GM21526 (cell line): ENCODE data around the gene CYTH4.

ENCODE experiments used
- ATAC-seq: cut with Tn5 transposase; IDR thresholded peaks from one replicate; pipeline ENCODE4 v1.9.1; 2021; ENCODE audit warnings: moderate library complexity; ENCODE audit not compliant: unreplicated experiment, low FRiP score

The CYTH4 gene

DNA sequence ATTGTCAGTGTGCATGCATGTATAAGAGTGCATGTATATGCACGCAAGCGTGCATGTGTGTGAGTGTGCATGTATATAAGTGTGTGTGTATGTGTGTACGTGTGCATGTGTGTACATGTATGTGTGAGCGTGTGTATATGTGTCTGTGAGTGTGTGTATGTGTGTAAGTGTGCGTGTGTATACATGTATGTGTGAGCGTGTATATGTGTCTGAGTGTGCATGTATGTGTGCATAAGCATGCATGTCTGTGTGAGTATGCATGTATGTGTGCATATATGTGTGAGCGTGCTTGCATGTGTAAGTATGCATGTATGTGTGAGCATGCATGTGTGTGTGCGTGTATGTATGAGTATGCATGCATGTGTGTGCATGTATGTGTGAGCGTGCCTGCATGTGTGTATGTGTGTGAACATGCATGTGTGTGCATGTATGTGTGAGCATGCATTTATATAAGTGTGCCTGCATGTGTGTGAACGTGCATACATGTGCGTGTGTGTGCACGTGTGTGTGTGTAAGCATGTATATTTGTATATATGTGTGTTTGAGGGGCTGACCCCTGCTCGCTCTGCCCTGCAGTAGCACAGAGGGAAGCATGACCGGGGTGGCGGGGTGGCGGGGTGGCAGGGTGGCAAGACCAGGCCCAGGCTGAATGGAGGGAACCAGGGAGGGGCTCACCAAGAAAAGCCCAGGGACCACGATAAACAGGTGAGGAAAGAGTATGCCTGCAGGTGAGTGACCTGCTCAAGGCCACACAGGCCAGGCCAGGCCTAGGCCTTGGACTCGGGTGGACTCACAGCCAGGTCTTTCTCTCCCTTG, 26.3 kb downstream of the CYTH4 start:
- no peak for ATAC-seq

DNA sequence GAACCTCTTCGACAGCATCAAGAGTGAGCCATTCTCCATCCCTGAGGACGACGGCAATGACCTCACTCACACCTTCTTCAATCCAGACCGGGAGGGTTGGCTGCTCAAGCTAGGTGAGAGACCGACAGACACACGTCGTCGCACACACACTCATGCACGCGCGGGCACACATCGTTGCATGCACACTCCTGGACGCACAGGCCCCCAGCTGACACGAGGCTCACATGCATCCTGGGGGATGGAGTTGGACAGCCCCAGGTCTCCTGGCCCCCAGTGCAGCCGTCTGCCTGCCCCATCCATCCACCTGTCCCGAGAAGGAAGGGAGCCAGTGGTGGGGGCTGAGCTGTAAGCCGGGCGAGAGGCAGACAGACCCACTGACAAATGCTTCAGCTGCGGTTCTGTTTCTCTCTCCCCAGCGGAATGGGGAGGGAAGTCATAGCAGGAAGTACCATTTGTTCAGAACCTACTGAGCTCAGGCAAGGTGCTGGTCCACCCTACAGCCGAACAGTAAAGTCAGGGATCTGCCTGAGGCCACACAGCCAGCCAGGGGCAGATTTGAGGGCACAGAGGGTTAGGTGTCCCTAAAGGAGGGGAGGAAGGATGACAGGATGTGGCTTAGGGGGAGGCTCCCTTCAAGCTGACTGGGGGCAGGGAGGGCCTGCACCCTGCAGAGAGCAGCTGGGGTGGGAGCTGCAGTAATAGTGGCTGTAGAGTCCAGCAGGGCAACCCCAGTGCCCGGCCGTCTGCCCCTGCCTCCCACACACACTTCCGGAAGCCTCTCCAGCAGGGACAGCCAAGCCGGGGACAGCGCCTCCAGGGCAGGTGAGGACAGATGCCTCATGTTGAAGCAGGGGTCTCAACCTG, 27.1 kb downstream of the CYTH4 start:
- ATAC-seq: no peak

DNA sequence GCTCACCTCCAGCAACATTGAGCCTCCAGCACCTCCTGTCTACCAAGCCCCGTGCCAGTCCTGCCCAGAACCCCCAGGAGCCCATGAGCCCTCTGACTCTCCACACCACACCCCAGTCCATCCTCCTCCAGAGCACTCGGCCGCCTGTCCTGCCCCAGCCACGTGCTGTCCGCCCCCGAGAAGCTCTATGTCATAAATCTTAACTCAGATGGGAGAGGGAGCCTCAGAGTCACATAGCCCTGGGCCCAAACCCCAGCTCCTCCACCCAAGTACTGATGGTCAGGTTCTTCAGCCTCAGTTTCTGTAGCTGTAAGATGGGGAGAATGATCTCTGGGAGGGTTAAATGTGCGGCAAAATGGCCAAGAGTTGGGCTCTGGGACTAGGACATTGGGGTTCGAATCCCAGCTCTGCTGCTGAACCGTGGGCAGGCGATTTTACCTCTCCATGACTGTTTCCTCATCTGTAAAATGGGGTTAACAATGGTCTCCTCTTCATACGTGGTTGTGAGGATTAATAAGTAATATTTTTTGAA, 27.8 kb downstream of the CYTH4 start:
- ATAC-seq: no peak

DNA sequence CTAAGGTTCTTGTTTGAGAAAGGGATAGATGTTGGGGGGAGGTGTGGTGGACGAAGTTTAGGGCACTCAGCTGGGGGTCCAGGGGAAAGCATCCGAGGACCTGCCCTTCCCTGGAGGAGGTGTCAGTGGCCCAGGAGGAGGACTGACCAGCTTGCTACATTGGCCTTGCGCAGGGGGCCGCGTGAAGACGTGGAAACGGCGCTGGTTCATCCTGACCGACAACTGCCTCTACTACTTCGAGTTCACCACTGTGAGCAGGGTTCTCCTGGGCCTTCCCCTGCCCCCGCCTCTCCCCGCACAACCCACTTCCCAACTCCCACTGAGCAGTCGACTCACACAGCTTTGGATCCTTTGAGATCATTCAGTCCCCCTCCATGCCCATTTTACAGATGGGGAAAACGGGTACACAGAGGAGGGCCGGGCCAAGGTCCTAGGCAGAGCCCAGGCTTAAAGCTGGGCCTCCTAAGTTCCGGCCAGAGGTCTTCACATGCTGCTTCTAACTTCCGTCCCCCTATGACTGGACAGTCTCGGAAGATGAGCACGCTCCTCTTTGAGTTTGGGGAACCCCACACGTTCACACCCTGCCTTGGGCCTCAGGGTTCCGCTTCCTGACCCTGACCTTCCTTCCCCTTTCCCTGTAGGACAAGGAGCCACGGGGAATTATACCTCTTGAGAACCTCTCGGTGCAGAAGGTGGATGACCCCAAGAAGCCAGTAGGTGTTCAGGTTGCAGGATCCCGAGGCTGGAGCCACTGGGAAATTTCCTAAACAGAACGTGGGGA, 28.7 kb downstream of the CYTH4 start:
- ATAC-seq: no peak

DNA sequence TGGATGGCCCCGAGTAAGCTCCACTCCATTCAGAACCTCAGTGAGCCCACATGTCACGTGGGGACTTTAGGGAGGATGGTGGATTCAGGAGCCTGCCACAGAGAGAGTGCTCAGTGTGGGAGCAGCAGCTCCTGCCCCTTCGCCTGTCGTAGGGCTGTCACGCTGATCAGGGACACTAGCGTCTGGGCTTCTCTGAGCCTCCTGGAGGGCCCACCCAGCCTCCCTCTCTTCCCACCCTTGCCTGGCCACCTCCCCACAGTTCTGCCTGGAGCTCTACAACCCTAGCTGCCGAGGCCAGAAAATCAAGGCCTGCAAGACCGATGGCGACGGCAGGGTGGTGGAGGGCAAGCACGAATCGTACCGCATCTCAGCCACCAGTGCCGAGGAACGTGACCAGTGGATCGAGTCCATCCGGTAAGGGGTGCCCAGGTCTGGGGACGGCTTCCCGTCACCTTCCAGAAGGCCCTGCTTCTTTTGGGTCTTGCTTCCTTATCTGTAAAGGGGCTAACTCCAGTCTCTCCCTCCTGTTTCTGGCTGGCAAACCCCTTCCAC, 29.5 kb downstream of the CYTH4 start:
- no peak for ATAC-seq

DNA sequence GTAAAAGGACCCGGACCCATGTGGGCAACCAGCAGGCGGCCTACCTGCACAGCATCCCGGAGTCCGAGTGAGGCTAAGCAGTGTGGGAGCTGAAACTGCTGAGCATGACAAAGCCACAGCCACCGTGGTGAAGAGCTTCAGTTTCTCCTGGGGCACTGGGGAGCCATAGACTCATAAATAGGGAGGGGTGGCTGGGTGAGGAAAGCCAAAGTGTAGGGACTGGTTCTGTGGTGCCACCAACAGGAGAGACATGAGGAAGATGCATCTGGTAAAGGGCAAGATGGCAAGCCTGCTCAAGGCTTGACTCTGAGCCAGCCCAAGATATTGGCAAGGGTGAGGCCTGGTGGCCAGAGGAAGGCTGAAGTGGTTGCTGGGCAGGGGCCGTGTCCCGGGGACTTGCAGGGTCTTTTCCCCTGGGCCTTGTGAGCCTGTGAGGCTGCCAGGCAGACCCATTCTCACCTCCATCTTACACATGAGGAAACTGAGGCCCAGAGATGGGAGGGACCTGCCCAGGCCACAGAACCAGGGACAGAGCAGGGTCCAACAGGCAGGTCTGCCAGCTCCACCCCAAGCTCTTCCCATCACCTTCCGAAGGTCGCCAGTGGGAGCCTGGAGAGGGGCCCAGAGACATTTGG, 30.4 kb downstream of the CYTH4 start:
- ATAC-seq: no peak

DNA sequence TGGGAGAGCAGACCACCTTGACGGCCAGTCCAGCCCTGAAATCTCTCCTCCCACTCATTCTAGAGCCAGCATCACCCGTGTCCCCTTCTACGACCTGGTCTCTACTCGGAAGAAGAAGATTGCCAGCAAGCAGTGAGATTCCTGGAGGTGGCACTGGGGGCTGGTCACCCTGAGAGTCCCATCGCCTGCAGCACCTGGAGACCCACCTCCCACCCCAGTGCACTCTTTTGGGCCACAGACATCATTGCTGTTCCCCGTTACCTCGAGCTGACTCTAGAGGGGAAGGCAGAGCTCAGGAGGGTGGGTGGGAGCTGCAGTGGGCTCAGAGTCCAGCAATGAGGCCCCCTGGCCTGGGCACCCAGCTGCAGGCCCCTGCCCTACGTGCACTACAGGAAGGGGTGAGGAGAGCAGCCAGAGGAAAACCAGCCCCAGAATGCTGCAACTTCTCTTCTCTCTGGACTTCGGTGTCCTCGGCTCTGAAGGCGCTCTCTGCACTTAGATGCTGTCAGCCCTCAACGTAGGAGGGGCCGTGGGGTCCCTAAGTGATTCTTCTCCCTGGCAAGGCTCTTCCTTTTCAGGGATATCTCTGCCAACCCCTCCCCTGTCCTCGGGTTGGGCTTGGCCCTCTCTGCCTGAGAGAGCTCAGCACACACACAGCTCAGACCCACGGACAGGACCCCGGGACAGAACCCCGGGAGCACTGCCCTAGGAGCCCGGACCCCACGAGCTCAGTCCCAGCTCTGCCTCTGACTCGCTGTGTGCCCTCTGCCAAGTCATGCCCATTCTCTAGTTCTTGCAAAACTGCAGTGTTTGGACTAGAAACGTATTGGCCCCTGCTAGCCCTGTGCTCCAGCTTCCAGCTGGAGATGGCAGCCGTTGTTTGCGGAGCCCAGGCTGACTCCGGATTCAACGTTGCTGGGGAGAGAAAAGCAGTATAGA, 31.3 kb downstream of the CYTH4 start:
- no peak for ATAC-seq

DNA sequence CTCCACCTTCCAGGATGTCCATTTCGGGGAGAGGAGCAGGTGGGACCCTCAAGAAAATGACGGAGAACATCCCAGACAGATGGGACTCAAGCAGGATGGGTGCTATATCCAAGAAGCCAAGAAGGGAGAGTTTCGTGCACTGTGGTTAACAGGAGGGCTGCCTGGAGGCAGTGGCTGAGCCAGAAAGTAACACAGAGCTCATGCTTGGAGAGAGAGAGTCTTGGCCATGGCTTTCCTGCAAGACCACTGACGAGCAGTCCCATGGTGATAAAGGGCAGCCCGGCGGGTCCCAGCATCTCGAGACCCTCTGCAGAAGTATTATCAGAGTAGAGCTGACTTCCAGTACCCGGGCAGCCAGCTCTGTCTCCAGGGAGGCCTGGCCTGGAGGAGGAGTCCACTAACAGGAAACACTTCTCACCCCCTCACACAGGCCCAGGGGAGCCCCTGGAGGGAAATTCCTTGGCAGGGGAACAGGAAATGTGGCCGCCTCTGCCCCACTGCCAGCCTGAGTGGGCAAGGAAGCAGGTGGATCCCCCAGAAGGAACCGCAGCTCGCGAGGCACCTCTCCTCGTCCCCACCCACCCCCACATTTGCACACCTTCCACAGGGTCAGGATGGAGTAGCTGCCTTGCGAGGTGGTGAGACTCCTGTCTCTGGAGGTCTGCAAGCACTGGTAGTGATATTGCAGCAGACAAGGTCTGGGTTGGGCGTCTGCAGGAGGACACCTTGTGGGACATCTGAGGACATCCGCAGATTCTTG, 32.2 kb downstream of the CYTH4 start:
- no peak for ATAC-seq

DNA sequence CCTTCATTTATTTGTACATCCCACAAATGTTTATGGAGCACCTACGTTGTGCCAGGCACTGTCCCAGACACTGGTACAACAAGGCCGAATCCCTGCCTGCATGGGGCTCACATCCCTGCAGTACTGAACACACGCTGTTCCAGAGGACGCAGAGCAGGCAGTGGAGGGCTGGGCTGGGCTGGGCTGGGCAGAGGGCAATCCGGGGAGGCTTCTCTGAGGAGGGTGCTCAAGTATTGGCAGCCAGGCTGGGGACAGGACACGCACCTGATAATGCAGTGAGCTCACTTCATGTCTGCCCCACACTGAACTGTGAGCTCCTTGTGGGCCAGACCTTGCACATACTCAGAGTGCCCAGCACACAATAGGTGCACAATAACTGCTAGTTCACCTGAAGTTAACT, 34.1 kb downstream of the CYTH4 start:
- no peak for ATAC-seq

DNA sequence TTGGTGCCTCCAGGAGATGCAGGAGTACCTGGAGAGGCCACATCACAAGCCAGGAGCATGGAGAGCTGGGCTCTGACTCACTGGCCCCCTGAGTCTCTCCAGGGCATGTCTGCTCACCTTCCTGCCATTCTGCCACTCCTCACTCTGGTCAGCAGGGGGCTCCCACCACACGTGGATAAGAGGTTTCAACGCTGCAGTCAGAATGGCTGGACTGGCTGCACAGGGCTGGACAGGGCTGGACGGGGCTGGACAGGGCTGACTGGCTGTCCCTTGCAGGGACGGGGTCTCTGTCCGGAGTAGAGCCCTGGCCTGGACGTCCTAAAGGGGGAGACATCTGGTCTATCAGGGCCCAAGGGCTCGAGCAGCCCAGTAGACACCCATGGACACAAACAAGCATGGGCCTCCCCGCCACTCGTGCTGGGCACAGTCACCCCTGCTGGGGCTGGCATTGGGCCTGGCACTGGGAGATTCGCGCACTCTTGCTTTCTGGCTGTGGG, 34.6 kb downstream of the CYTH4 start:
- no peak for ATAC-seq

DNA sequence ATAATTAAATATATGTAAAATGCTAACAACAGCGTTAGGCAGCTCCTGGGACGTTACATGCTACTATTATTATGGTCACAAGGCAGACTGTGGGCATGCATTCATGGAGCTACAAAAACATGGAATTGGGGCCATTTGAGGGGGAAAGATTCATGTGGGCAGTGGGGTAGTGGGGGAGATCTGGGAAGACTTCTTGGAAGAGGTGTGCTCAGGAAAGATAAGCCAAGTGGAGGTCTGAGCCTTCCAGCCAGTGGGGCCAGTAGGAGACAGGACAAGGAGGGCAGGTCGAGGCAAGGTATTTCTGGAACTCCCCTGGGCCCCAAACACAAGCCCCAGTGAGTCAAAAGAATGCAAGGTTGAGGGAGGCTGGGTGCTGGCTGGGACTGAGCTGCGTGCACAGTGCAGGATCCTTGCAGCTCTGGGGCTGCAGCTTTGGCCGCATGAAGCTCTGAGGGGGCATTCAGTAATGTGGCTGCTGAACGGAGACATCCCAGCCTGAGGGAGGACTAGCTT, 35.4 kb downstream of the CYTH4 start:
- ATAC-seq: no peak

DNA sequence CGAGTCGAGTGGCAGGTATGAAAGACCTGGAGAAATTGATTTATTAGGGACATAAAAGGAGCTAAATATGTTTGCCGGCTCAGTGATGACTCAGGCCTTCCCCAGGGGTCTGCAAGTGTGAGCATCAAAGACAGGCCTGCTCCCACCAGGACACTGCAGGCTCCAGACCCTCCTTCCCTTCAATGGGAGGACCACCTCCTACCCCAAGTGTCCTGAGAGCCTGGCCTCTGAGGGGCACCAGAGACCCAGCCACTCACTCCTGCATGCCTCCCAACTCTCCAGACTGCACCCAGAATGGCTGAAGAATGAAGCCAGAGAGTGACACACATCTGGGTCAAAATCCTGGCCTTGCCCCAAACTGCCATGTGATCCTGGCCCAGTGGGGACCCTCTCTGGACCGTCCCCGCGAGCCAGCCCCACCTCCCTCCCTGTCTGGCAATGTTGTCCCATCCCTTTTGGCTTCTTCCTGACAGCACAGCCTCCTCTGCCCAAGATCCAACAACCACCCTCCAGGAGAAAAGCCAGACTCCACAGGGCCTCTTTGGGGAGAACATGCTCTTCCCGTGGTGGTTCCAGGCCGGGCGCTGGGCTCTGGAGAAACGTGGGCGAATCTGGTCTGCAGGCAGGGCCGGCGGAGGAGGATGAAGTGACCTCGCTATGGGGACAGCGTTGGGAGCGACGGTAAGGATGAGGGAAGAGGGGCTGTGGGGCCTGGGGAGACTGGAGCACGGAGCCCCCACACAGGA, 36.2 kb downstream of the CYTH4 start:
- no peak for ATAC-seq

DNA sequence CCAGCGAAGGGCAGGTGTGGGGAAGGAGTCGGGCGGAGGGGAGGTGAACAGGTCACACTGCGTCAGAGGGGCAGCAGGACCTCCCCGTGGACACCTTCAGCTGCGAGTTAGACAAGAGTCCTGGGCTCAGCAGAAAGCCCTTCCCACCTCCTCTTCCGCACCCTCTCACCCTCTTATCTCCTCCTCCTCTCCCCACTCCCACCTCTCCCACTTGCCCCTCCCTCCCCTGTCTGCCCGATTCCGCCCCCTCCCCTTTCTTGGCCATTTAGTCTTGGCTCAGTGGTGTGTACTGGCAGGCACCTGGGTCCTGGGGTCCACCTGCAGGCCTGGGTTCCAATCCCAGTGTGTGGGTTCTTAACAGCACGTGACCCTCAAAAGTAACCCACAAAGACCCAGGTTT, 37.2 kb downstream of the CYTH4 start:
- ATAC-seq: no peak

DNA sequence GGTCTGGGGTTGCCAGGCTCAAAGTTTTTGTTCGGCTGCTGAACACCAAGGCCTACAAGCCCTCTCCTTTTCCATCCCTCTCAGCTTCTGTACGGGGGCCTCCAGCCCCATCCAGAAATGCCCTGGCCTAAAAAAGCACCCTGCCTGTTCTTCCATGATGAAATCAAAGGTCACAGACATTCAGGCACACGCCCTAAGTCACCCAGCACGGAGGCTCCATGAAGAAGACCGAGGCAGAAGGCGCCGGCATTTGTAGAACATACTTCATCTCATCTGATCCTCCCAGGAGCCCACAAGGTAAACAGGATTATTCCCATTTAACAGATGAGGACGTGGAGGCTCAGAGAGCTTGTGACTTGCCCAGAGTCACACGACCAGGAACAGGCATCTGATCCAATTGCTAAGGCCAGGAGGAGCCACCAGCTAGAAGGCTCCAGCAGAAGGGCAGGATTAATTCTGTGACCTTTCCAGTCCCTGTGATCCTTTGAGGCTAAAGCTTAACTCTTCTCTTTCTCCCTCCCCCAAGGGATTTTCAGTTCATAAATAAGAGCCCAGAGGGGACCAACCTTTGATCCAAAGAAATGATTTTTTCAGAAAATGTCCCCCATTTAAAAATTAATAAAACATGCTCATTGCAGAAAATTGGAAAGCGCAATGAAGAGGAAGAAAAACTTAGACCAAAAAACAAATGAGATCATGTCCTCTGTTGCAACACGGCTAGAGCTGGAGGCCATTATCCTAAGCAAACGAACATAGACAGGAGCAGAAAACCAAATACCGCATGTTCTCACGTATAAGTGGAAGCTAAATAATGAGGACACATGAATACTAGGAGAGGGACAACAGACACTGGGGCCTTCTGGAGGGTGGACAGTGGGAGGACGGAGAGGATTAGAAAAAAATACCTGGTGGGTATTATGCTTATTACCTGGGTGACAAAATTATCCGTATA, 38.7 kb downstream of the CYTH4 start:
- ATAC-seq: no peak

DNA sequence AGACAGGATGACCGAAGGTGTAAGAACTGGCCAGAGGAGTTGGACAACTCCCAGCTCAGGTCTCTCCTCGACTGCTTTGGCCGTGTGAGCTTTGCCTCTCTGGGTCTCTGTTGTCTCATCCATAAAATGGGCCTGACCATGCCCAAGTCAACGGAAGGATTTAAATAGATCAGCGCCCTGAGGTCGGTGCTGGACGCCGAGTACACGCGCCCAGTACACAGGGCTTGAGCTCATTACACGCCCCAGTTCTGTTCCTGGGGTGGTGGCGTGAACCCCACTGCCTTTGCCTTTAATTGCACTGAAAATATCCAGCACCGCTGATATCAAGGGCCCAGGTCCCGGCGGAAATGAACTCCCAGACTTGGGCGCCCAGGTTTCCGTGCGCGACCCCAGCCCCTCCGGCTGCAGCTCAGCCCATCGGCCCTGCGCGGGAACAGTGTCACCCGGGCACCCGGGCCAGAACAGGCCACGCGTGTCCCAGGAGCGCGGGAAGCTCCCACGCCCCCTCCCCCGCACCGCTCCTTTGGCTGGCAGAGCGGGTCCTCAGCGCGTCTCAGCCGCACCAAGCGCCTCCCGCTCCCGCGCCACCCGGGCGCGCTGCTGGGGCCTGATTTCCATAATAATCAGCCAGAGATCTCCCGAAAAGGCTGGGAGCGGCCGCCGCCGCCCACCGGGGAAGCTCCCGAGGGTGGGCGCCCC, 42.2 kb downstream of the CYTH4 start:
- no peak for ATAC-seq

DNA sequence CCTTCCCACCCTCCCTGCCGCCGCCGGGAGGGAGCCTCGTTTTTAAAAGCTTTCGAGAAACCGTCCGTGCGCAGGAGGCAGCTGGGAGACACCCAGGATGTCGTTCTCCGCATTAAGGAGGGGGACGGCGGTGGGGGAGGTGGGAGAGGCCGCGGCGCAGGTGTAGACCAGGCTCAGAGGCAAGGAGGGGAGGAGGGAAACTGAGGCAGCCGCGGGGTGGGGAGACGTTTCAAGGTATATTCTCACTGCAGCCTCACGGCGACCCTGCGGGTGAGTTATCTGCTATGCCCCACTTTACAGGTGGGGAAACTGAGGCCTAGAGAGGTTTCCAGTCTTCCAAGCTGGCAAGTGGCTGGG, 42.7 kb downstream of the CYTH4 start:
- ATAC-seq: no peak
